ENCODE data around the gene PCDHGC4. TPM values are rescaled to one million over a fixed set of nuclear protein-coding genes. Genes with fewer than 3 reads are reported as not detected.

Gene PCDHGC4
- total RNA-seq, 3 donors from 2014 or later, result 2.6 to 6.2 (median 6.0) TPM

DNA sequence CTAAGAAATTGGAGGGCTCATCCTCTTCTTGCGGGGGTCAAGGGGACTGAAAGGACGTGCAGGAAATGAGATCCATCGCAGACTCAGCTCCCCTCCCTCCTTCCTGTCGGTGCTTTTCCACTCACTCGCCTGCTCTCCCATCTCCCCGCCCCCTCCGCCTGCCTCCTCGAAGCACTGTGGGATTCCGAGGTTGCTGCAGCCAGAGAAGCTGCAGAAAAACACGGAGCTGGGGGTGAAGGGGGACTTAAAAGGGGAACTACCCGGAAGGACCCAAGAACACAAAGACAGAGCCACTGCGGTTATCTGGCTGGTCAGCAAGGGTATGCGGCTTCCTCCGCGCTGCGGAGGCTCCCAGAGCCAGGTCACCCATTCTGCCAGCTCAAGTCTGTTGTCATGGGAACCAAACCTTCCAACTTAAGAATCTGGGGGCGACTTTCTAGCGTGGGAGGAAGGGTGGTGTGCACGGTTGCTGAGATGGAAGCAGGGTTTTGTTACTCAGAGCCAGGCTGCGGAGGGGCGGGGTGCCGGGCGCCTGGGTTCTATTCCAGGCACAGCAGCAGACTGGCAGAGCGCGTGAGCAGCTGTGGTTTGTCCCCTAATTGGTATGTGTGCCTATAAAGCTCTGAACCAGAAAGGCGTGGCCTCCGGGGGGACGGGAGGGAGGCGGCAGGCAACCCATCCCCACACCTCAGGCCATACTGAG lies 28.9 kb downstream of the PCDHGC4 start:
- no peaks in the 10 kb centered on the region for H3K9me3 ChIP-seq
- intact Hi-C loops (cut with DNase I; ENCODE audit: low total_unique reads), result loop anchor here (5.0 kb wide), 1 partner anchor 801 kb away; no protein-coding TSS in a partner anchor
- TF ChIP-seq POLR2AphosphoS5 (IDR thresholded peaks at IDR 0.05), result peak in 1 of 3 donors; percentile 35
- TF ChIP-seq, protein P1, sequence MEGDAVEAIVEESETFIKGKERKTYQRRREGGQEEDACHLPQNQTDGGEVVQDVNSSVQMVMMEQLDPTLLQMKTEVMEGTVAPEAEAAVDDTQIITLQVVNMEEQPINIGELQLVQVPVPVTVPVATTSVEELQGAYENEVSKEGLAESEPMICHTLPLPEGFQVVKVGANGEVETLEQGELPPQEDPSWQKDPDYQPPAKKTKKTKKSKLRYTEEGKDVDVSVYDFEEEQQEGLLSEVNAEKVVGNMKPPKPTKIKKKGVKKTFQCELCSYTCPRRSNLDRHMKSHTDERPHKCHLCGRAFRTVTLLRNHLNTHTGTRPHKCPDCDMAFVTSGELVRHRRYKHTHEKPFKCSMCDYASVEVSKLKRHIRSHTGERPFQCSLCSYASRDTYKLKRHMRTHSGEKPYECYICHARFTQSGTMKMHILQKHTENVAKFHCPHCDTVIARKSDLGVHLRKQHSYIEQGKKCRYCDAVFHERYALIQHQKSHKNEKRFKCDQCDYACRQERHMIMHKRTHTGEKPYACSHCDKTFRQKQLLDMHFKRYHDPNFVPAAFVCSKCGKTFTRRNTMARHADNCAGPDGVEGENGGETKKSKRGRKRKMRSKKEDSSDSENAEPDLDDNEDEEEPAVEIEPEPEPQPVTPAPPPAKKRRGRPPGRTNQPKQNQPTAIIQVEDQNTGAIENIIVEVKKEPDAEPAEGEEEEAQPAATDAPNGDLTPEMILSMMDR (IDR thresholded peaks at IDR 0.05), result no peak
- no peak for TF ChIP-seq POLR2A (IDR thresholded peaks at IDR 0.05)
- peak overlapping the region; percentile 59 to 66 (median 60) for H3K4me3 ChIP-seq
- H3K27ac ChIP-seq, result peak overlapping the region; percentile 89 to 90
- DNase-seq (ENCODE audit: low spot score in 2 of 2), result peak; percentile 66 to 79
- H3K4me1 ChIP-seq, result peaks cover 7 to 9% of the 10 kb centered on the region in 2 donors
- no peaks in the 10 kb centered on the region for H3K36me3 ChIP-seq
- H3K27me3 ChIP-seq, result no peaks in the 10 kb centered on the region

GRCh38 chr5:141514330-141515133 lies 29.7 kb downstream of the PCDHGC4 start:
- TF ChIP-seq, protein P1 (IDR thresholded peaks at IDR 0.05), result no peak
- TF ChIP-seq POLR2AphosphoS5 (IDR thresholded peaks at IDR 0.05) (no peak), POLR2A (IDR thresholded peaks at IDR 0.05) (no peak)
- H3K27ac ChIP-seq, result peak overlapping the region; percentile 89 to 90
- H3K9me3 ChIP-seq, result no peaks in the 10 kb centered on the region
- intact Hi-C loops (cut with DNase I; ENCODE audit: low total_unique reads), result loop anchor here (5.0 kb wide), 1 partner anchor 802 kb away; no protein-coding TSS in a partner anchor
- no peaks in the 10 kb centered on the region for H3K36me3 ChIP-seq
- peak overlapping the region; percentile 59 to 66 (median 60) for H3K4me3 ChIP-seq
- no peaks in the 10 kb centered on the region for H3K27me3 ChIP-seq
- peaks cover 7 to 9% of the 10 kb centered on the region in 2 donors for H3K4me1 ChIP-seq
- peak in 1 of 2 donors; percentile 79 for DNase-seq (ENCODE audit: low spot score in 2 of 2)

DNA sequence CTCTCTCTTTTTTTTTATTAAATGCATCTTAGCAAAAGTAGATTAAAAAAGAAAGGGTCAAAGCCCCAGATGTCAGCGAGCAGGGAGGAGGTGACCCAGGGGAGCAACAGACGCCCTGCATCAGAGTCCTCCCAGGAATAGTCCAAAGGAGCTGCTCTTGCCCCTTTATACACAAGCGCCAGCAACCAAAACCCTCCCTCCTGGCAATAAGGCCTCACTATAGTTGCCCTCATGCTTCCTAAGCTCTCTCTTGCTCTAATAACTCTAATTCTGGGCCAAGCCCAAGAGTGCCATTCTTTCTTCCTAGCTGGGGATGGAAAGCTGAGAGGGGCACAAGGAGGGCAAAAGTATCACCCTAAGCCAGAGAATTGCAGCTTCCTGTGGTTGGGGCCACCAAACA lies 30.3 kb downstream of the PCDHGC4 start:
- DNase-seq (ENCODE audit: low spot score in 2 of 2), result no peak
- TF ChIP-seq, protein P1 (IDR thresholded peaks at IDR 0.05), result no peak
- TF ChIP-seq POLR2A (IDR thresholded peaks at IDR 0.05) (no peak), POLR2AphosphoS5 (IDR thresholded peaks at IDR 0.05) (no peak)
- Histone ChIP-seq H3K27me3 (no peaks in the 10 kb centered on the region), H3K9me3 (no peaks in the 10 kb centered on the region), H3K27ac (peak overlapping the region; percentile 89 to 90), H3K36me3 (no peaks in the 10 kb centered on the region), H3K4me3 (no peak overlapping the region), H3K4me1 (peaks cover 7 to 9% of the 10 kb centered on the region in 2 donors)
- intact Hi-C loops (cut with DNase I; ENCODE audit: low total_unique reads), result no loop called here

DNA sequence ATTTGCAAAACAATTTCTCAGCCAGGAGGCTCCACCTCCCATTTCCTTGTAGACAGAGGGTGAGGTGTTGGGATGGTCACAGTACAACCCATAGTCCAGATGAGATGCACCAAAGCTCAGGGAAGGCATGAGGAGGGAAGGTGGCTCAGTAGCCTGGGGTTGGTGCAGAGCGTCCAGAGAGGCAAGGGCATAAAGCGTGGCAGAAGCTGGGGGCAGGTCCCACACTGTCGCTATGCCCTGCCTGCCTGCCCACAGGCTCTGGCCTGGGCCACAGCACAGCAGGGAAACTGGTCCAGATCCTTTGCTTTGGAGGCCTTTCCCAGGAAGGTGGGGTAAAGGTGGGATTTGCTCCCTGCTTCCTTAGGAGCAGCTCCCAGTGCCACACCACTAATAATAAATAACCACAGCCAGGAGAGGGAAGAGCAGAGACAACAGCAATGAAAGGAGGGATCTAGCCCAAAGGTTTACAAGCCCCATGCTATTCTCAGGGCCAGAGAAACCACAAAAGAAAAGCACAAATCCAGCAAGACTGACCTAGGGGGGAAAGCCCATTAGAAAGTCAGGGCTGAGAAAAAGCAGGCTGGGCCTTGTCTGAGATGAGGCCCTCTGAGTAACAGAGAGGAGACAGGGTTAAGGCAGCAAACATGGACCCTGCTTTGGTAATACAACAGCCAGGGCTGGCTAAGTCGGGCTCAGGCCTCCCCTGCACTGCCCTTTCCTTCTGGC lies 31.3 kb downstream of the PCDHGC4 start:
- Histone ChIP-seq H3K4me1 (peaks cover 7 to 9% of the 10 kb centered on the region in 2 donors), H3K4me3 (no peak overlapping the region), H3K9me3 (no peaks in the 10 kb centered on the region), H3K27ac (peak overlapping the region; percentile 52 to 90), H3K27me3 (no peaks in the 10 kb centered on the region), H3K36me3 (no peaks in the 10 kb centered on the region)
- intact Hi-C loops (cut with DNase I; ENCODE audit: low total_unique reads), result no loop called here
- TF ChIP-seq POLR2A (IDR thresholded peaks at IDR 0.05), result no peak
- no peak for TF ChIP-seq POLR2AphosphoS5 (IDR thresholded peaks at IDR 0.05)
- TF ChIP-seq, protein P1 (IDR thresholded peaks at IDR 0.05), result no peak
- DNase-seq (ENCODE audit: low spot score in 2 of 2), result no peak
